ES-I3 (cell line): ENCODE measurements around the gene TMUB1.

Experiments
- H3K36me3 ChIP-seq: 2 replicates; pipeline ENCODE4 v1.6.1; 2013; ENCODE audit warnings: mild to moderate bottlenecking, low read length, control low read depth, moderate library complexity; ENCODE audit not compliant: insufficient read depth
- H3K4me1 ChIP-seq: 2 replicates; pipeline ENCODE4 v1.6.1; 2013; ENCODE audit warnings: mild to moderate bottlenecking, control low read depth, low read length; ENCODE audit not compliant: insufficient read depth
- H3K9ac ChIP-seq: 2 replicates; pipeline ENCODE4 v1.6.1; 2013; ENCODE audit warnings: low read depth, mild to moderate bottlenecking, low read length, moderate library complexity
- H3K9me3 ChIP-seq: 2 replicates; pipeline ENCODE4 v1.6.1; 2013; ENCODE audit warnings: mild to moderate bottlenecking, low read length, moderate library complexity; ENCODE audit not compliant: control insufficient read depth, insufficient read depth

TMUB1 gene

DNA sequence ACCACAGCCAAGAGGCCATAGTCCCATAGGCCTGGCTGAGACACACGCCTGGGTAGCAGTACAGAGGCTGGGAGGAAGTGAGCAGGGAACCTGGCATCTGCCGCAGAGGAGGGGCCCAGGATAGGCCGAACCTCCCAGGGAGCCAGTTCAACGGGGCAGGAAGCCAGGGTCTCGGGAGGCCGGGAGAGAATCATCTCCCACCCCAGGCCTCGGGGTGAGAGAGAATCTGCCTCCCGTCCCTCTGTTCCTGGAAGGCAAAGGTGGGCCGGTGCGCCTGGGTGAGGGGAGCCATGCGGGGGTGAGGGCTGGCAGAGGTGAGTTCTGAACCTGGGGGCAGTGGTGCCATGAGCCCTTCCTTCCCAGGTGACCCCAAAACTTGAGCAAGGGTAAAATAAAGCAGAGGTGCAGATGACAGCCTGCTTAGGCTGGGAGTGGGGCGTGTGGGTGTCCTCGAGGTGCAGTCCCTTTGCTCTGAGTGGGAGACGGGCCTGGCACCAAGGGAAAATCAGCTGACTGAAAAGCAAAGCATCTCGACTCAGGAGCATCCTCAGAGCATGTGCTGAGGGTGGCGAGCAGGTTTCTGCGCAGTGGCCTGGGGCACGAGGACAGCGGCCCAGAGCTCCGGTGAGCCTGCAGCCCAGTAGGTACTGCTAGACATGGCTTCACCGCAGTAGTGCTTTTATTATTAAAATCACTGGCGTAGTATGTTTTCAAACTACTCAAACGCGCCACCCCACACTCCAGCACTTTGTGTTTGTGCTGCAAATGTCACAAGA, 18.5 kb upstream of the TMUB1 start:
- Histone ChIP-seq H3K9me3 (no peaks in the 10 kb centered on the region), H3K4me1 (peaks cover 29% of the 10 kb centered on the region; the same call in 1 of the 2 replicates), H3K36me3 (no peaks in the 10 kb centered on the region), H3K9ac (no peak overlapping the region)

DNA sequence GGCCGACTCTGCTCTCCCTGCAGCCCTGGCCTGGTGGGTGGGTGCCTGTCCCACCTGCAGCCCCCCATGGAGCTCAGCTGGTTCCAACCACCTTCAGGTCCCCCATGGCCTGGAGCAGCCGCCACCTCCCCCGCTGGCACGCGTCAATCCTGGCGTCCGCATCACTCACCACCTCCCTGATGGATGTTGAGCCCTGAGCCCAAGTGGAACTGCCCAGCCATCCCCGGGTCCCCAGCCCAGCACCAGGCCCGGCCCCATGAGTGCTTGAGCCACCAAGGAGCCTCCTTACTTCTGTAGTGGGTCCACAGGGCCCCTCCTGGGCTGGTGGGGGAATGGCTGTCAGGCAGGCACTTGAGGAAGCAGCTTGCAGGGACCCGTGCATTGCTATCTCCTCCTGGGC, 17.6 kb upstream of the TMUB1 start:
- peaks cover 29% of the 10 kb centered on the region; the same call in 1 of the 2 replicates for H3K4me1 ChIP-seq
- H3K9ac ChIP-seq: no peak overlapping the region
- H3K36me3 ChIP-seq: no peaks in the 10 kb centered on the region
- no peaks in the 10 kb centered on the region for H3K9me3 ChIP-seq

GRCh38 chr7:151099486-151100211, 16.4 kb upstream of the TMUB1 start:
- H3K9ac ChIP-seq: no peak overlapping the region
- H3K9me3 ChIP-seq: no peaks in the 10 kb centered on the region
- H3K36me3 ChIP-seq: no peaks in the 10 kb centered on the region
- H3K4me1 ChIP-seq: peaks cover 24% of the 10 kb centered on the region; the same call in 1 of the 2 replicates

GRCh38 chr7:151095828-151096475, 12.7 kb upstream of the TMUB1 start:
- H3K9ac ChIP-seq: no peak overlapping the region
- H3K9me3 ChIP-seq: no peaks in the 10 kb centered on the region
- H3K36me3 ChIP-seq: no peaks in the 10 kb centered on the region
- peaks cover 12% of the 10 kb centered on the region; the same call in 1 of the 2 replicates for H3K4me1 ChIP-seq

GRCh38 chr7:151095123-151095797, 12.0 kb upstream of the TMUB1 start:
- Histone ChIP-seq H3K9ac (no peak overlapping the region), H3K36me3 (no peaks in the 10 kb centered on the region), H3K4me1 (peaks cover 12% of the 10 kb centered on the region; the same call in 1 of the 2 replicates), H3K9me3 (no peaks in the 10 kb centered on the region)

DNA sequence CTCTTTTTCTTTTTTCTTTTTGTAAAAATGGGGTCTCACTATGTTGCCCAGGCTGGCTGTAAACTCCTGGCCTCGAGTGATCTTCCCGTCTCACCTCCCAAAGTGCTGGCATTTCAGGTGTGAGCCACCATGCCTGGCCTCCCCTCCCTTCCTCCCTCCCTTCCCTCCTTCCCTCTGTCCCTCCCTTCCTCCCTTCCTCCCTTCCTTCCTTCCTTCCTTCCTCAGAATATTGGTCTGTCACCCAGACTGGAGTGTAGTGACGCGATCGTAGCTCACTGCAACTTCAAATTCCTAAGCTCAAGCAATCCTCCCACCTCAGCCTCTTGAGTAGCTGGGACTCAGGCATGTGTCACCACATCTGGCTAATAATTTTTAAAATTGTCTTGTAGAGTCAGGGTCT, 11.4 kb upstream of the TMUB1 start:
- H3K36me3 ChIP-seq: no peaks in the 10 kb centered on the region
- no peak overlapping the region for H3K9ac ChIP-seq
- H3K9me3 ChIP-seq: no peaks in the 10 kb centered on the region
- H3K4me1 ChIP-seq: peaks cover 9% of the 10 kb centered on the region; the same call in 1 of the 2 replicates

- H3K9me3 ChIP-seq: no peaks in the 10 kb centered on the region
- no peaks in the 10 kb centered on the region for H3K36me3 ChIP-seq
- H3K9ac ChIP-seq: no peak overlapping the region
- peaks cover 13% of the 10 kb centered on the region; the same call in 1 of the 2 replicates for H3K4me1 ChIP-seq
These were observed 10.5 kb upstream of the TMUB1 start for GRCh38 chr7:151093748-151094147.

GRCh38 chr7:151091988-151092387, 8.7 kb upstream of the TMUB1 start:
- Histone ChIP-seq H3K9ac (no peak overlapping the region), H3K36me3 (no peaks in the 10 kb centered on the region), H3K4me1 (peaks cover 21% of the 10 kb centered on the region; the same call in 1 of the 2 replicates), H3K9me3 (no peaks in the 10 kb centered on the region)

DNA sequence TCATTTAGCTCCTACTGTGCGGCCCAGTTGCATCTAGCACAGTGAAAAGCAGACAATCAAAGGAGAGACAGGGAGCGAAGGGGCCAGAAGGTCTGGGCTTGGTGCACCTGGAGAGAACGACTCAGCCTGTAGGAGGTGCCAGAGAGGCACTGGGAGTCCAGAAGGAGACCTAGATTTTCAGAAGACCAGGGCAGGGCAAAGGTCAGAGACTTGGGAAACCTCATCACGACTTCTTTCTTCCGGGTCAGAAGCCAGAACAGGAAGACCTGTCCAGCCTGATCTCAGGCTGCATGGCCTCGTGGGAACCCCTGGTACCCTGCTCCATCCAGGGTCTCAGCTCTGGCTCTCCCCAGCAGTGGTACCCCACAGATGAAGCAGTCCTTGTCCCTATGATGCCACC, 8.1 kb upstream of the TMUB1 start:
- H3K9me3 ChIP-seq: no peaks in the 10 kb centered on the region
- H3K36me3 ChIP-seq: no peaks in the 10 kb centered on the region
- H3K4me1 ChIP-seq: peaks cover 21% of the 10 kb centered on the region; the same call in 1 of the 2 replicates
- no peak overlapping the region for H3K9ac ChIP-seq

GRCh38 chr7:151091003-151091402, 7.7 kb upstream of the TMUB1 start:
- Histone ChIP-seq H3K9me3 (no peaks in the 10 kb centered on the region), H3K36me3 (no peaks in the 10 kb centered on the region), H3K9ac (no peak overlapping the region), H3K4me1 (peaks cover 21% of the 10 kb centered on the region; the same call in 1 of the 2 replicates)

DNA sequence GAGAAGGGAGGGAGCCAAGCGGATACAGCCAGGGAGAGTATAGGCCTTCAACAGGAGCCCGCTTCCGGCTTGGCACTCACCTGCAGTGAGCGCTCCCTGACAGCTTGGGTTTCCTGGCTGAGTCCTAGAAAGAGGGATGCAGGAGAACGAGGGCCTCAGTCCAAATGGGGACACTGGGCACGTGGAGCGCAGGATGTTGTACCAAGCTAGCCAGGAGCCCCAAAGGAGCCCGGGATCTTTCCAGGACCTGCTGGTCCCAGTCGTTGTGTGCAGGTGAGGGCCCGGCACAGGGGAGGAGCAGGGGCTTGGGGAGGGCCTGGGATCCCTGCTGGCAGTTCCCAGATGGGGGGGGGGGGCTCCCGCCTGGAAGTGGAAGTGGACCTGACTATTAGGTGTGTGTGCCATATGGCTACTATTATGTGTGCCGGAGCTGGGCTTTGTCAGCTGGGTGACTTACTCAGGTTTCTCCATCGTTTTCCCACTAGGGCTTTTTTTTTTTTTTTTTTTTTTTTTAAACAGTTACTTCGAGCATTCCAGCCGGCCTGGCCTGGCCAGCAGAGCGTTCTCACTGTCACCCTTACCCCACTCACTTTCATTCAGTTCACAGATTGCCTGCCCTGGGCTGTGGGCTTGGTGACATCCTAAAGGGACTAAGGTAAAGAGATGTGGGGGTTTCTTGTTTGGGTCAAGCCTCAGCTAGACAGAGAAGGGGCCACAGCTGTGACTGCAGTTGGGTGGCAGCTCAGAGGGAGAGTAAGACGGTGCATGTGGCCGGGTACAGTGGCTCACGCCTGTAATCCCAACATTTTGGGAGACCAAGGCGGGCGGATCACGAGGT, 6.8 kb upstream of the TMUB1 start:
- Histone ChIP-seq H3K9me3 (no peaks in the 10 kb centered on the region), H3K9ac (no peak overlapping the region), H3K4me1 (peaks cover 25% of the 10 kb centered on the region), H3K36me3 (no peaks in the 10 kb centered on the region)

GRCh38 chr7:151088856-151089699, 5.8 kb upstream of the TMUB1 start:
- Histone ChIP-seq H3K9ac (peak overlapping the region; percentile 31; the same call in 1 of the 2 replicates), H3K4me1 (peaks cover 26% of the 10 kb centered on the region), H3K9me3 (no peaks in the 10 kb centered on the region), H3K36me3 (no peaks in the 10 kb centered on the region)
